BLaER1 (cell line): ENCODE results near the gene WAC.
"Not testable (repeated sequence)": the region's sequence is repeated elsewhere in the genome, so short reads cannot be mapped to it uniquely, and the experiment has no call there.

Experiments
- H3K27ac ChIP-seq: shearing (Covaris generic); formaldehyde crosslinking; 2 replicates; pipeline ENCODE4 v1.8.1; 2022
- H3K27me3 ChIP-seq: shearing (Covaris generic); formaldehyde crosslinking; 2 replicates; pipeline ENCODE4 v1.8.1; 2022
- H3K36me3 ChIP-seq: shearing (Covaris generic); formaldehyde crosslinking; 2 replicates; pipeline ENCODE4 v1.8.1; 2022
- H3K4me1 ChIP-seq: shearing (Covaris generic); formaldehyde crosslinking; 2 replicates; pipeline ENCODE4 v1.8.1; 2022
- H3K4me2 ChIP-seq: shearing (Covaris generic); formaldehyde crosslinking; 2 replicates; pipeline ENCODE4 v1.8.1; 2022
- H3K4me3 ChIP-seq: shearing (Covaris generic); formaldehyde crosslinking; 2 replicates; pipeline ENCODE4 v1.8.1; 2022
- H3K9ac ChIP-seq: shearing (Covaris generic); formaldehyde crosslinking; 2 replicates; pipeline ENCODE4 v1.8.1; 2022
- H3K9me3 ChIP-seq: shearing (Covaris generic); formaldehyde crosslinking; 2 replicates; pipeline ENCODE4 v1.8.1; 2022
- H4K20me1 ChIP-seq: shearing (Covaris generic); formaldehyde crosslinking; 2 replicates; pipeline ENCODE4 v1.8.1; 2022
- Cebpa-rat ChIP-seq: shearing (Covaris generic); IDR thresholded peaks from 2 replicates; pipeline ENCODE4 v1.8.1; 2022

The WAC gene

GRCh38 chr10:28640551-28640950 lies 107.6 kb downstream of the WAC start:
- no peak overlapping the region for H3K9ac ChIP-seq
- no peak for TF ChIP-seq Cebpa-rat
- H3K27me3 ChIP-seq: no peaks in the 10 kb centered on the region
- no peaks in the 10 kb centered on the region for H3K36me3 ChIP-seq
- H3K4me3 ChIP-seq: no peak overlapping the region
- no peaks in the 10 kb centered on the region for H4K20me1 ChIP-seq
- no peaks in the 10 kb centered on the region for H3K4me1 ChIP-seq
- no peak overlapping the region for H3K27ac ChIP-seq
- H3K4me2 ChIP-seq: no peak overlapping the region
- H3K9me3 ChIP-seq: no peaks in the 10 kb centered on the region

DNA sequence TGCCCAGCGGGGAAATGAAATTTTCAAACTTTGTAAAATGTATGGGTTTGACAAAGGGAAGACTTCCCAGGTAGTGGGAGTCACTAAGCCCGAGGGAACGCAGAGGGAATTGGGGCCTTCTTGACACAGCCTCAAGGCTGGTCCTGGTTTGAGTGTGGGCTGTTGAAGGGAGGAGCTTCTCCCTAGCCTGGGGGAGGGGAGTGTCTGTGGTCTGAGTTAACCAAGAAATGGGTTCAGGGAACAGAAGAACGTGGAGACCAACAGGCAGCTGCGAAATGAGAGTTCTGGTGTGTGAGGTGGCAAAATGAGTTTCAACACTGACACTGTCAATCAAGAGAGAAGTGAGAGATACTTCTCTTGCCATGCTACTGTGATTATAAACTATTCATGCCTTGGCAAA lies 111.7 kb downstream of the WAC start:
- no peaks in the 10 kb centered on the region for H4K20me1 ChIP-seq
- H3K9ac ChIP-seq: no peak overlapping the region
- H3K36me3 ChIP-seq: no peaks in the 10 kb centered on the region
- H3K9me3 ChIP-seq: peaks cover 8% of the 10 kb centered on the region
- no peak overlapping the region for H3K4me3 ChIP-seq
- no peak for TF ChIP-seq Cebpa-rat
- no peaks in the 10 kb centered on the region for H3K4me1 ChIP-seq
- no peaks in the 10 kb centered on the region for H3K27me3 ChIP-seq
- H3K27ac ChIP-seq: no peak overlapping the region
- H3K4me2 ChIP-seq: no peak overlapping the region

DNA sequence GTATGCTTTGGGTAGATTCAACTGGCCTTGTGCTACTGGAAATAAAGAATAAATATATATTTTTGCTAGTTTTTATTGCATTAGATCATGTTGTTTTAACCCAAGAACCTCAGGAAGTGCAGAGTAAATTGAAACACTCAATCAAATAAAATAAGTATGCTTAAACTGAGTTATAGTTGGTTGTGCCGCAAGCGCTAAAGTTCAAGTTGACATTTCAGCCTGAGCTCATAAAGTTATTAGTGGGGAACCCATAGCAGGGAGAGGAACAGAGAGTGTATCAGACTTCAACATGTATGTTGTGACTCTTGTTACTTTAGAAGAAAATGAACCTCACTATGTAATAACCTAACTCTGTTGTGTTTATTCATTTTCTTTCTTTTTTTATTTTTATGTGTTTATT lies 119.2 kb downstream of the WAC start:
- Histone ChIP-seq H3K4me1 (no peaks in the 10 kb centered on the region), H3K27me3 (no peaks in the 10 kb centered on the region), H3K4me2 (no peak overlapping the region), H3K36me3 (no peaks in the 10 kb centered on the region), H4K20me1 (no peaks in the 10 kb centered on the region), H3K4me3 (no peak overlapping the region), H3K9me3 (peaks cover 11% of the 10 kb centered on the region), H3K27ac (no peak overlapping the region), H3K9ac (no peak overlapping the region)
- TF ChIP-seq Cebpa-rat: no peak

DNA sequence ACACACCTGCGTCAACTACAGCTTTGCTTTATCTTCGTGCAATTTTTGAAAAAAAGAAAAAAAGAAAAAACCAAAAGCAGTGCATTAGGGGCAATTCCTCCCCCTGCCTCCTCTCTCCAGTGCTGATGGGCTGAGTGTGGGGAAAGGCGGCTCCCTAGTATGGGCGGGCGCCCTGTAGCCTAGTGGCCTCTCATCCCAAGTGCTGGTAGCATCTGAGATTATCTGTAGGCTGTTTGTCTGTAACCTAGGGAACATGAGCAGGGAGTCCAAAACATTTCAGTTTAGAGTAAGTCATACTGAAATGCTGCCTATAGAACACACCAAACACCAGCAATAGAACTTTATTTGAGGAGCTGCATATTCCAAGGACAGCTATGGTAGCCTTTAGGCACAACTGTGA lies 119.8 kb downstream of the WAC start:
- no peak for TF ChIP-seq Cebpa-rat

DNA sequence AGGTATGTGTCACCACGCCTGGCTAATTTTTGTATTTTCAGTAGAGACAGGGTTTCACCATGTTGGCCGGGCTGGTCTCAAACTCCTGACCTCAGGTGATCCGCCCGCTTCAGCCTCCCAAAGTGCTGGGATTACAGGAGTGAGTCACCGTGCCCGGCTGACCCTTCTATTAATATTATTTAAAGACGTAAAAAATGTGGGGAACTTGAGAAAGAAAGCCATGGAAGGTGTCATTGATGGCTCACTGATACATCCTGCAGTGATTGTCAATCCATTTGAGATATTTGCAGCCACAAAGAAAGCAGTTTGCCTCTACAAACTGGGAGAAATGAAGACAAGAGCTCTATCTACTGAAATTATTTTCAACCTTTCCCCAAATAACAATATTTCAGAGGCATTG lies 125.9 kb downstream of the WAC start:
- H3K27ac ChIP-seq, H3K4me3 ChIP-seq, H3K9ac ChIP-seq, H4K20me1 ChIP-seq, H3K27me3 ChIP-seq, H3K4me2 ChIP-seq, H3K36me3 ChIP-seq, H3K9me3 ChIP-seq, H3K4me1 ChIP-seq: not testable (repeated sequence)

More for the DNA sequence above, 119.8 kb downstream of the WAC start:
- Histone ChIP-seq H3K4me3 (no peak overlapping the region), H4K20me1 (no peaks in the 10 kb centered on the region), H3K4me1 (no peaks in the 10 kb centered on the region), H3K27ac (no peak overlapping the region), H3K9me3 (peaks cover 11% of the 10 kb centered on the region), H3K36me3 (no peaks in the 10 kb centered on the region), H3K4me2 (no peak overlapping the region), H3K27me3 (no peaks in the 10 kb centered on the region), H3K9ac (no peak overlapping the region)

- no peak overlapping the region for H3K4me2 ChIP-seq
Observed at GRCh38 chr10:28661035-28661434, 128.1 kb downstream of the WAC start.

GRCh38 chr10:28663576-28664368 lies 130.9 kb downstream of the WAC start:
- Histone ChIP-seq H3K27ac (no peak overlapping the region), H3K4me1 (peaks cover 8% of the 10 kb centered on the region; the same call in 1 of the 2 replicates), H3K9me3 (no peaks in the 10 kb centered on the region), H3K4me2 (no peak overlapping the region), H3K4me3 (no peak overlapping the region), H3K9ac (no peak overlapping the region), H3K27me3 (peaks cover 10% of the 10 kb centered on the region; the same call in 1 of the 2 replicates), H4K20me1 (no peaks in the 10 kb centered on the region), H3K36me3 (no peaks in the 10 kb centered on the region)
- TF ChIP-seq Cebpa-rat: no peak

More at GRCh38 chr10:28661035-28661434, 128.1 kb downstream of the WAC start:
- Histone ChIP-seq H3K9me3 (no peaks in the 10 kb centered on the region), H3K9ac (no peak overlapping the region), H3K4me1 (no peaks in the 10 kb centered on the region), H3K36me3 (no peaks in the 10 kb centered on the region), H3K27ac (no peak overlapping the region), H4K20me1 (no peaks in the 10 kb centered on the region), H3K4me3 (no peak overlapping the region), H3K27me3 (no peaks in the 10 kb centered on the region)
- no peak for TF ChIP-seq Cebpa-rat

GRCh38 chr10:28664369-28664740 lies 131.4 kb downstream of the WAC start:
- no peaks in the 10 kb centered on the region for H3K9me3 ChIP-seq
- no peaks in the 10 kb centered on the region for H3K36me3 ChIP-seq
- peaks cover 10% of the 10 kb centered on the region; the same call in 1 of the 2 replicates for H3K27me3 ChIP-seq
- no peaks in the 10 kb centered on the region for H4K20me1 ChIP-seq
- no peak overlapping the region for H3K4me3 ChIP-seq
- peaks cover 12% of the 10 kb centered on the region; the same call in 1 of the 2 replicates for H3K4me1 ChIP-seq
- H3K9ac ChIP-seq: no peak overlapping the region
- no peak for TF ChIP-seq Cebpa-rat
- no peak overlapping the region for H3K4me2 ChIP-seq
- H3K27ac ChIP-seq: no peak overlapping the region

GRCh38 chr10:28666751-28667467 lies 134.0 kb downstream of the WAC start:
- no peaks in the 10 kb centered on the region for H3K9me3 ChIP-seq
- H3K4me2 ChIP-seq: no peak overlapping the region
- H4K20me1 ChIP-seq: no peaks in the 10 kb centered on the region
- TF ChIP-seq Cebpa-rat: no peak
- H3K9ac ChIP-seq: no peak overlapping the region
- H3K4me3 ChIP-seq: no peak overlapping the region
- H3K27me3 ChIP-seq: peaks cover 10% of the 10 kb centered on the region; the same call in 1 of the 2 replicates
- peaks cover 13% of the 10 kb centered on the region; the same call in 1 of the 2 replicates for H3K4me1 ChIP-seq
- no peak overlapping the region for H3K27ac ChIP-seq
- H3K36me3 ChIP-seq: no peaks in the 10 kb centered on the region
